ENCODE data around the gene POLRMT.
"Not testable (repeated sequence)": the region's sequence is repeated elsewhere in the genome, so short reads cannot be mapped to it uniquely, and the experiment has no call there.

The POLRMT gene

DNA sequence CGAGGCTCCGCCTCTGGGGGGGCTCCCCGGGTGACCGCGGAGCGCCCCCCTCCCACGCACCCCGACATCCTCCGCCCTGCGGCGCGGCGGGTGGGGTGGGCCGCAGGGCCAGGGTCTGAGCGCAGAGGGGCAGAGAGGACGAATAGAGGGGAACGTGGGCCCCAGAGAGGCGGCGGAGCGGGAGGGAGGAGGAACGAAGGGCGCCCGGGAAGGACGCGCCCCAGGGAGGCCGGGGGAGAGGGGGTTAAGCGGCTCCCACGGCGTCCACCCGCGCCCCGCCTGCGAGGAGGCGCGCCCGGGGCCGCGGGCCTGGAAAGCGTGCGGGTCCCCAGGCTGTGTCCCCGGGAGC is 42.6 kb downstream of the POLRMT start:
- no peak for DNase-seq

DNA sequence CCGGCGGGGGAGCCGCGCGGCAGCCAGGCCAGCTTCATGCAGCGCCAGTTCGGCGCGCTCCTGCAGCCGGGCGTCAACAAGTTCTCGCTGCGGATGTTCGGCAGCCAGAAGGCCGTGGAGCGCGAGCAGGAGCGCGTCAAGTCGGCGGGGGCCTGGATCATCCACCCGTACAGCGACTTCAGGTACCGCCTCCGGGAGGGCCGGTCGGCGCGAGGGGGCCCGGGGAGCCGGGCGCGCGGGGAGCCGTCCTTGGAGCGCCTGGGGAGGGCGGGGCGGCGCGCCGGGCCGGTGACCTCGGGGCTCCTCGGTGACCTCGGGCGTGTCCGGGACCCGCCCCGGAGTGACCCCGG is 43.0 kb downstream of the POLRMT start:
- DNase-seq, result peak; percentile 34

DNA sequence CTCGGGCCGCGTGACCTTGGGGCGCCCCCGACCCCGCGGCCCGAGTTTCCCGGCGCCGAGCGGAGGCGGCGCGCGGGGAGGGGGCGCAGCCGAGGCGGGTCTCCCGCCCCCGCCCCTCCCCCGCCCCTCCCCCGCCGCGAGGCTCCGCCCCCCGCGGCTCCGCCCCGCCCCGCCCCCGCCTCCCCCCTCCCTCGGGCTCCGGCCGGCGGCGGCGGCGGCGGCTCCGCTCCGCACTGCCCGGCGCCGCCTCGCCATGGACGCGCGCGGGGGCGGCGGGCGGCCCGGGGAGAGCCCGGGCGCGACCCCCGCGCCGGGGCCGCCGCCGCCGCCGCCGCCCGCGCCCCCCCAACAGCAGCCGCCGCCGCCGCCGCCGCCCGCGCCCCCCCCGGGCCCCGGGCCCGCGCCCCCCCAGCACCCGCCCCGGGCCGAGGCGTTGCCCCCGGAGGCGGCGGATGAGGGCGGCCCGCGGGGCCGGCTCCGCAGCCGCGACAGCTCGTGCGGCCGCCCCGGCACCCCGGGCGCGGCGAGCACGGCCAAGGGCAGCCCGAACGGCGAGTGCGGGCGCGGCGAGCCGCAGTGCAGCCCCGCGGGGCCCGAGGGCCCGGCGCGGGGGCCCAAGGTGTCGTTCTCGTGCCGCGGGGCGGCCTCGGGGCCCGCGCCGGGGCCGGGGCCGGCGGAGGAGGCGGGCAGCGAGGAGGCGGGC is 43.5 kb downstream of the POLRMT start, which contains the start of gene HCN2:
TSS of gene HCN2 (plus strand) at position 189 of the 703 bp plus-strand sequence. CDS start at position 254, 65 bp downstream.
- DNase-seq, result no peak

DNA sequence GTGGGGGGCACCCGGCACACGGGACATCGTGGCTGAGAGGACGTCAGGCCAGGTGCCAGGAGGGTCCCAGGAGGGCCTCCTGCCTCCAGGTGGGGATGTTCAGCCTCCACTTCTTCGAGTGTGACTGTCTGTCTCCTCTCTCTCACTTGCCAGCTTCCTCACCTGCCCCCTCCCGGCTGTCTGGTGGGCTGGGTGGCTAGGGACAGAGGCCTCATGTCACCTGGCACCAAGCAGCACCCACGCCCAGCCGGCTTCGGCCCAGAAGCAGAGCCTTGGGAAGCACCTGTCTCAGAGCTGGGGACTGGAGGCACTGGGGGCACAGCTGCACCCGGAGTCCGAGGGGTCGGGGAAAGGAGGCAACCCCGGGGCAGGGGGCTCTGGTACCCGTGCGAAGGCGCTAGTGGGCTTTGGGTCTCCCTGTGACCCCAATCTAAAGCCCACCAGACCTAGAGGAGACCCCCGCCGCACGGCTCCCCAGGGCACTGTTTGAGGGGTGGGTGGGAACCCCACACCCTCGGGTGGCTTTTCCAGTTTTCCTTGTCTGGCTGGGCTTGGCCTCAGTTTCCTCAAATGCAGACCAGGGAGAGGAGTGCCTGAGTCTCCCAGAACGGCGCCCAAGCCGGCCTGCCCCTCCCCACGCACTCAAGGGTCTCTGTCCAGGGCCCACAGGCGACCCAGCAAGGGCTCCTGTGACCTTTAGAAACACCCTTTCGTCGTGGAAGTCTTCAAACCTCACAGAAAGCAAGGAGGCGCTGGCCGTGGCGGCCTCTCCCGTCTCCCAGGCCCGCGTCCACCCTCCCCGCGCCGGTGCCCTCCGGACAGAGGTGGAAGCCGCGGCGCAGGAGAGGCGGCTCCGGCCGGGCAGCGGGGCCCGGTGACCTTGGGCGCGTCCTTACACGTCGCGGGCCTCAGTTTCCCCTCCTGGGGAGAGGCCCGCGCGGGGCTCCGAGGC is 44.3 kb downstream of the POLRMT start:
- peak; percentile 55 for DNase-seq

DNA sequence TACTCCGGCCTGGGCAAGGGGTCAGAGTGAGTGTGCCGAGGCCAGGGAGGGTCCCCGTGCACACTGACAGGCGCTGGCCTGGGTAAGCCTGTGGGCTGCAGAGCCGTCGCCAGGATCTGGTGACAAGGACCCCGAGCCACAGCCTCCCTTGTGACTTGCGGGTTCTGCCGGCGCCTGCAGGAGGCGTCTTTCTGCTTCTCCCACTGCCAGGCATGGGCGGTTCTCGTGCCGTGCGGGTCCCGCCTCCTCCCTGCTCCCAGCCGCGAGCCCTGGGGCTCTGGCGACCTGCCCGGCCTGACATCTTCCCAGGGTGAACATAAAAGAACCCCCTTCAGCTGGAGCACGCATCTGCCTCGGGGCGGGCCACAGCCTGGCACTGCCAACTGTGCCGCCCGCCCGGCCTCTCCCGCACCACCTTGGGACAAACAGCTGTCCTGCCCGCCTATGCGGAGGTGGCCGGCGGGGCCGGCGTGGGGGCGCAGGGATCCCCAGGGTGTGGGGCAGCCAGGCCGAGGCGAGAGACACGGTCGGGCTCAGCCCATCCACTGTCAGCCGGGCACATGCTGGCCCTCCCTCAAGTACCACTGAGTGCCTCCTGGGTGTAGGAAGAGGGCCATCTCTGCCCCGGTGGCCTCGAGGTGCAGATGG is 45.1 kb downstream of the POLRMT start:
- DNase-seq, result peak; percentile 90

DNA sequence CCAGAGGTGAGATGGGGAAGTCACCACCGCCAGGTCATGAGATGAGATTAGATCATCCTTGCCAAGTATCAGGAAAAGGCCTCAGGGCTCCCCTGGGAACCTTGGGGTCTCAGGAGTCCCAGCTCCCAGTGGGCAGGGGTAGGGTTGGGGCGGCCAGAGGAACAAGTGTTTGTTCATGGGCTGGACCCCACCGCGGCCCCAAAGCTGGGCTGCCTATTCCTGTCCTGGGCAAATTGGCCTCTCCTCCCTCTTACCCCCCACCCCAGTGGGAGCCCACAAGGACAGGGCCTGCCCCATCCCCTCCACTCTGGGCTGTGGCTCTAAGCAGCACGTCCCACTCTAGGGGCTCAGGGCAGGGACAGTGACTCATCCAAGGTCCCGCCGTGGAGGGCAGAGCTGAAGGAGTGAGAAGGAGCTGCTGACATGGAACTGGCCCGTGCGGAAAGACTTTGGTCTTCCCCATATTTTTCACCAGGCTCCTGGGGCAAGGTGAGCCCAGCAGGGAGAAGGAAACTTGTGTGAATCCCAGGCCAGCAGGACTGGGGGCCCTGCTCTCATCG is 47.7 kb downstream of the POLRMT start:
- no peak for DNase-seq

DNA sequence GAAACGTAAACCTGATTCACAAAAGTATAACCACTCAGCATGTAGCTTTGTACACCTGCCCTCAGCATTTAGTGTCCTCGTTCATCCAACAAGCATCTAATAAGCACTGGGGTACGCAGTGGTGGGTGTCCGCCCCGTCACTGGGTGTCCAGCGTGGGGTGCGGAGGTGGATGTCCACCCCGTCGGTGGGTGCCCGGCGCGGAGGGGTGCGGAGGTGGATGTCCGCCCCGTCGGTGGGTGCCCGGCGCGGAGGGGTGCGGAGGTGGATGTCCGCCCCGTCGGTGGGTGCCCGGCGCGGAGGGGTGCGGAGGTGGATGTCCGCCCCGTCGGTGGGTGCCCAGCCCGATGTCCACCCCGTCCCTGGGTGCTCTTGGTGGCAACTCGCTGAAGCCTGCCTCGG is 48.2 kb downstream of the POLRMT start:
- not testable (repeated sequence) for DNase-seq

DNA sequence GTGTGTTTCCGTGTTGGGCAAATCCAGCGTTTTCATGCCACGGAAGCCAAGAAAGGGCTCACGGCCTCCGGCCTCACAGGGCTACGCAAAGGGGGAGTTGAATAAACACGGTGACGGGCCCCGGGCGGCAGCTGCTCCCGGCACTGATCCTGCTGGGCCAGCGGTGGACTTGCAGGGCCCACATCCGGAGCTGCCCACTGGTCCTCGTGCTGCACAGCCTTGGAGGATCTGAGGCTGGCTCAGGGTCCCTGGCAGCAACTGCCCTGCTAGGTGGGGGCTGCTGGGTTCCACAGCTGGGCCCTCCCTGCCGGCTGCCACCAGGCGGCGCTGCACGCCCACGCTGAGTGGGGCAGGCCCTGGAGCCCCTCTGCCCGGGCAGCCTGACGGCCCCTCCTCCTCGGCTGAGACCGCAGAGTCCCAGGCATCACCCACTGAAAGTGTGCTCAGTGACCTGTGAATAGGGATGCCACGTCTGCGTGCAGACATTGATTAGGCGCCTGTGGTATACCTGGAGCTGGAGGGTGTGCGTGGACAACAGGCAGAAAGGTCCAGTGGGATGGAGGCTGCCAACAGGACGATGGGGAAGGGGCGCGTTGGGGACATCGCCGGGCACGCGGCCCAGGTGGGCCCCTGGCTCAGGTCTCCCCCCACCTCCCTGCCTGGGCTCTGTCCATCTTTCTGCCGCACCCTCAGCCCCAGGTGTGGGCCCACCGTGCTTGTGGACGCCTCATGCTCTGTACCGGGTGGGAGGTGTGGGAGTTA is 48.9 kb downstream of the POLRMT start:
- DNase-seq, result peak; percentile 36

DNA sequence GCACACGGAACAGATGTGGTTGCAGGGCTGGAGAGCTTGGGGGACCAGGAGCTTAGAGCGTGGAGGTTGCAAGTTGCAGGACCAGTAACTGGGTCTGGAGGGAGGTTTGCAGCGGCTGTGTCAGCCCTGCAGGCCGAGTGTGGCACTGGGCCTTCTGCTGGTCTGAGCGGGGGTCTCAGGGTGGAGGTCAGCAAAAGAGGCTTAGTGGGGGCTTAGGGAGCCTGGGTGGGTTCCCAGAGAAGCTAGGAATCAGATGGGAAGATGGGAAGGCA is 49.4 kb downstream of the POLRMT start:
- DNase-seq, result no peak

DNA sequence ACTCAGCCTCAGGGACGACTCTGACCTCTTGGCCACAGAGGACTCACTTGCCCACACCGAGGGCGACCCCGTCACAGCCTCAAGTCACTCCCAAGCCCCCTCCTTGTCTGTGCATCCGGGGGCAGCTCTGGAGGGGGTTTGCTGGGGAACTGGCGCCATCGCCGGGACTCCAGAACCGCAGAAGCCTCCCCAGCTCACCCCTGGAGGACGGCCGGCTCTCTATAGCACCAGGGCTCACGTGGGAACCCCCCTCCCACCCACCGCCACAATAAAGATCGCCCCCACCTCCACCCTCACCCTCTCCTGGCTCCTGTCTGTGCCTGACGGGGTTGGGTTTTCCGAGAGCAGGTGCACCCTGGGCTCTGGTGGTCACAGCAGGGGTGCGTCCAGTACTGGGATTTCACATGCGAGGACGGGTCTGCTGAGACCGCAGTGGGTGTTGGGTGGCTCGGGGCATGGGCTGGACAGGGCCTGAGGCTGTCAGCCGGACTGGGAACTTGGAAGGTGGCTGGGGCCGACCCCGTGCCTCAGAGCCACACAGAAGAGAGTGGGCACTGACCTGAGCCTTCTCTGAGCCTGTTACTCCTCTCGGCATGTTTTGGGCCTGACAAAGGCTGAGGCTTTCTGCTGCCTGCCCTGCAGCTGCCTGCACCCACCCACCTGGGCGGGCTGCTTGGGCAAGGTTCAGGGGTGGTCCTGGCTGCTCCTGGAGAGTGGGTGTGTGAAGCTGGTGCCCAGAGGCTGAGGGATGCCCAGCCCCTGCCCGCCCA is 50.0 kb downstream of the POLRMT start:
- DNase-seq, result no peak

DNA sequence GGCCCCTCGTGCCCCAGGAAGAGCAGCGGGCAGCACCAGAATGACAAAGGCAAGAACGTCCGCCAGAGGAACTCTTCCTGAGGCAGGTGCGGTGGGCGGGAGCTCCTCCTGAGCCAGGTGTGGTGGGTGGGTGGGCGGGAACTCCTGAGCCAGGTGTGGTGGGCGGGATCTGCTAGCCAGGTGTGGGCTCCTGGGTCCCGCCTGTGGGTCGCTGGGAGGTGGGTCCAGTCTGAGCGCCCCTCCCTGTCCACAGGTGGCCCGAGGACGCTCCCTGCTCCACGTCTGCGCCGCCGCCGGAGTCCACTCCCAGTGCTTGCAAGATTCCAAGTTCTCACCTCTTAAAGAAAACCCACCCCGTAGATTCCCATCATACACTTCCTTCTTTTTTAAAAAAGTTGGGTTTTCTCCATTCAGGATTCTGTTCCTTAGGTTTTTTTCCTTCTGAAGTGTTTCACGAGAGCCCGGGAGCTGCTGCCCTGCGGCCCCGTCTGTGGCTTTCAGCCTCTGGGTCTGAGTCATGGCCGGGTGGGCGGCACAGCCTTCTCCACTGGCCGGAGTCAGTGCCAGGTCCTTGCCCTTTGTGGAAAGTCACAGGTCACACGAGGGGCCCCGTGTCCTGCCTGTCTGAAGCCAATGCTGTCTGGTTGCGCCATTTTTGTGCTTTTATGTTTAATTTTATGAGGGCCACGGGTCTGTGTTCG is 50.7 kb downstream of the POLRMT start:
- DNase-seq, result no peak

DNA sequence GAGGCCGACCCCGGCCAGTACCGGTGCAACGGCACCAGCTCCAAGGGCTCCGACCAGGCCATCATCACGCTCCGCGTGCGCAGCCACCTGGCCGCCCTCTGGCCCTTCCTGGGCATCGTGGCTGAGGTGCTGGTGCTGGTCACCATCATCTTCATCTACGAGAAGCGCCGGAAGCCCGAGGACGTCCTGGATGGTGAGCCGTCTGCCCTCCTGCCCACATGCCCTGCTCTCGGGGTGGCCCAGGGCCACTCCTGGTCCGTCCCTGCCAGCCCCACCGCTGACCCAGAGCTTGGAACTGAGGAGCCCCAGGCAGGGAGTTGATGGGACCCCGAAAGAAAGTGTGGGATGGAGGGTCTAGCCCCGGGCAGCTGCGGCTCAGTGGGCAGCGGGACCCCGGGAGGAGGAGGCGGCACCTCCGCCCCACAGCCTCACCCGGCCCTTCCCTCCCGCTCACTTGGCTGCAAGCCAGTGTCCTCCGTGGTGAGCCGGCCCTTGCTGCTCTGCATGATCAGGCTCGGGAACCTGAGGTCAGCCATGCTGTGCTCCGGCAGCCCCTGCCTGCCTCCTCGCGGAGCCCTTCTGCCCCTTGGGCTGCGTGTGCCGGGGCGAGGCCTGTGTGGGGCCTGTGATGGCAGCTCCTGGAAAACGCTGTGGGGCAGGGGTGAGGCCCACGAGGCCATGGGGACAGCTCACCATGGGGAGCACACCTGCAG is 51.8 kb downstream of the POLRMT start:
- no peak for DNase-seq

DNA sequence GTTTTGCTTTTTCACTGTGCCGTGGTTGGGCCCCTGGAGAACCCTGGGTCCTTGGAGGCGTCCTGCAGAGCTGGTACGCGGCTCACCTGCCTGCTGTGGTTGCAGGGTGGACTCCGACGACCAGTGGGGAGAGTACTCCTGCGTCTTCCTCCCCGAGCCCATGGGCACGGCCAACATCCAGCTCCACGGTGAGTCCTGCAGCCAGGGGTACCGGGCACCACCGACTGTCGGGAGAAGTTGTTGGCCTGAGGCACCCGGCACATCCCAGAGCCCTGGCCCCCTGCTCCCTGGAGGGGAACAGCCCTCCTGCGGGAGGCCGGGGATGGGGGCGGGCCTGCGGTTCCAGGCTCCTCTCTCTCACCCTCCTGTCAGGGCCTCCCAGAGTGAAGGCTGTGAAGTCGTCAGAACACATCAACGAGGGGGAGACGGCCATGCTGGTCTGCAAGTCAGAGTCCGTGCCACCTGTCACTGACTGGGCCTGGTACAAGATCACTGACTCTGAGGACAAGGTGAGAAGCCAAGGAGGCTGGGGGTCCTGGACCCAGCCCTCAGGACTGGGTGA is 53.0 kb downstream of the POLRMT start:
- no peak for DNase-seq

DNA sequence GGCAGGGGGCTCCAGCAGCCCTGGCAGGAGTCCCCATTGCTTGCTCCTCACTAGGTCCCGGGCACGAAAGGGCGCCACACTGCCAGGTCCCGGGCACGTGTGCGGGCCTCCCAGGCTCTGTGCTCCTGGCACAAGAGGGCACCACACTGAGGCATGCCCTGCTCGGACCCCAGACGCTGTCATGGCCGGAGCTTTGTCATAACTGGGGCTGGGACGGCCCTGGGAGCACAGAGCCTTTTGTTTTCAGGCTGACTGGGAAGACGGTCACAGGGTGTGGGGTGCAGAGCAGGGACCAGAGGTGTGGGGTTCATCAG is 53.5 kb downstream of the POLRMT start:
- DNase-seq, result no peak

DNA sequence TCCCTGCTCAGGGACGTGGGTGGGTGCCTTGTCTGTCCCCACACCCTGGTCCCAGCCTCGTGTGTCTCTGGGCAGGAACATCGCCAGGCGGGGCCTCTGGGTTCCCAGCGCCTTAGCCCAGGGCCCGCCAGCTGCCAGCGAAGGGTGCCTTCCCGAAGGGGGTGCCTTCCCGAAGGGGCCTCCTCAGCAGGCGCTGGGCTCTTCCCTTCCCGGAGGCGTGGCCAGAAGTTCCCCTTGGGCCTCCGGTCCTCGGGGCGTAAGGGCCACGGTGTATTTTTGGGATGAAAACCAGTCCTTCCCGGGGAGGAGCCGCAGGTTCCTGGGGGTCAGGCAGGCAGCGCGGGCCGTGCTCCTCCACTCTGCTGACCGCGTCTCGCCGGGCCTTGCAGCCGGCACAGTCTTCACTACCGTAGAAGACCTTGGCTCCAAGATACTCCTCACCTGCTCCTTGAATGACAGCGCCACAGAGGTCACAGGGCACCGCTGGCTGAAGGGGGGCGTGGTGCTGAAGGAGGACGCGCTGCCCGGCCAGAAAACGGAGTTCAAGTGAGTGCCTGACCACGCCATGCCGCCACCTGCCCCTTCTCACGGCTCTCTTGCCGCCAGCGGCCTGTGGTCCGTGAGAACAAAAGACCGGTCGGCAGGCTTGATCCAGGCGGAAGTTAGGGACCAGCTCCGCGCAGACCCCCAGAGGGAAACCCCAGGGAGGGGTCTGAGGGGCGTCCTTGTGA is 54.1 kb downstream of the POLRMT start:
- DNase-seq, result no peak

DNA sequence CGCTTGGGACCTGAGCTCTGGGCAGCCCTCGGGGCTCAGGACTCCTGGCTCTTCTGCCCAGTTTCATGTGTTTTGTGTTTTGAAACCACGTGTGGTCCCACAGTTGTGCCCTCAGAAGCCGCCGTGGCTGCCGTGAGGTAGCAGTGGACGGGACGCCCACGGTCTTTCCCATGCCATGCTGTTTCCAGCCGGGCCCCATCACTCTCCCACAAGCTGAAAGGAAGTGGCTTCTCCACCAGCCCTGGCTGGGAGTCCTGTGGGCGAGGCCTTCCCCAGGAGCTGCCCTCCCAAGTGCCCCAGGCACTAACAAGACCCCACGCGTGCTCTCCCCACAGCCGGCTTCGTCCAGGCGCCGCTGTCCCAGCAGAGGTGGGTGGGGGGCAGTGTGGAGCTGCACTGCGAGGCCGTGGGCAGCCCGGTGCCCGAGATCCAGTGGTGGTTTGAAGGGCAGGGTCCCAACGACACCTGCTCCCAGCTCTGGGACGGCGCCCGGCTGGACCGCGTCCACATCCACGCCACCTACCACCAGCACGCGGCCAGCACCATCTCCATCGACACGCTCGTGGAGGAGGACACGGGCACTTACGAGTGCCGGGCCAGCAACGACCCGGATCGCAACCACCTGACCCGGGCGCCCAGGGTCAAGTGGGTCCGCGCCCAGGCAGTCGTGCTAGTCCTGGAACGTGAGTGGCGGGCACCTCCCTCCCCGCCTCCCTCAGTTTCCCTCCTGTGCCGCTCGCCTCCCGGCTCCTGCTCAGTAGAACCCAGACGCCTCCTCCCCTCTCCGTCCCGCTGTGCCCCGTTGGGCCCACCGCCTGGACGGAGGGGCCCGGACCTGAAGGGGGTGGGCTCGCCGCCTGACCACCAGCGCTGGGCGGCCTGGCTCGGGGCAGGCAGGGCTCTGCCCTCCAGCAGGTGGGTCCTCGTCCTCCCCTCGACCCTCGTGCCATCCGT is 55.6 kb downstream of the POLRMT start:
- no peak for DNase-seq

DNA sequence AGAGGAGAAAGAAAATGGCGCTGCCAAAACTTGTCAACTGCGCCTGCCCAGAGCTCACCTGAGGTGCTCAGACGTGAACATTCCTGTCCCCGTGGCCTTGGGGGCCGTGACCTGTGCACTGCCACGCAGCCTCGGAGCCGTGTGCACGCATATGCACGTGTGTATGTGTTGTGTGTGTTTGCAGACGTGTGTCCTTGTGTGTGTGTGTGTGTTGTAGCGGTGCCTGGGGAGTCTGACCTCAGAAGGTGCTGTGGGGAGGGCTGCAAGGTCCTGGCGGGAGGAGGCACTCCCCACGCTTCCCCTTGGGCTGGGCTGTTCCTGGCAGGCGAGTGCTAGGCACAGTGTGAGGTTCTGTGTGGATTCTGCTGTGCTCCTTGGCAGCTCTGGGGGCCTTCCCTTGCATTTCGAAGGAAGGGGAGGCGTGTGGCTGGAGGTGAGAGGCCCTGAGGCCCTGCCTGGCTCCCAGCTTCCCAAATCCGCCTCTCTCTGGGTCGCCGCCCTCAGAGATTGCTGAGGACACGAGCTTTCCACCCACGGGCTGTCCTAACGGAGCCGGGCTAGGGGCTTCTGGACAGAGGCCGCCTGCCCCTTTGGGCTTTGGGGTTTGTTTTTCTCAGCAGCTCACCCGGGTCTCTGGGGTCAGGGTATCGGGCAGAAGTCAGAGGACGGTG is 56.4 kb downstream of the POLRMT start:
- DNase-seq, result no peak
